ENCODE measurements around the gene UCMA. TPM values are rescaled to one million over a fixed set of nuclear protein-coding genes. Genes with fewer than 3 reads are reported as not detected.
"Not testable (repeated sequence)": the region's sequence is repeated elsewhere in the genome, so short reads cannot be mapped to it uniquely, and the experiment has no call there.

The UCMA gene
- total RNA-seq, 6 experiments from 2014 or later = not detected

DNA sequence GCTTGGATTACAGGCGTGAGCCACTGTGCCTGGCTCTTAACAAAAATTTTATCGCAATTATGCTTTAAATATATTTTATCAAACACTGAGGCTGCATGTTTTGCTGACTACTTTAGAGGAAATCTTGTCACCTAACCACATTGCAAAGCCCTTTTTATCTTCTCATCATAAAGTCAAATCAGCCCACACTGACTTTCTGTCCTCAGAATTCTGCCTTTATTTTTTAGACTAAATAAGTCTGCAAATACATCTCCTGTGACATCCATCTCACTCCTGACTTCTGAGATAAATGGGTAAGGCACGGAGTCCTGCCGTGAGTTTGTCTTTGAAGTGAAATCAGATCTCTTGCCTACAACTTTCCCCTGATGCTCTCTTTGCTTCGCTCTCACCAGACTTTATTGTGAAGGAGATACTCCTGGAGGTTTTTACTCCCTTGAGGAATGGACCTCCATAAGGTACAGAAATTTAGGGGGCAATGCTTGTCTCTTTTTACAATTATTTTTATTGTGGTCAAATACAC is 23.5 kb upstream of the UCMA start:
- no peak overlapping the region for H3K27ac Mint-ChIP-seq
- H3K9me3 Mint-ChIP-seq = no peaks in the 10 kb centered on the region
- no peaks in the 10 kb centered on the region for H3K4me1 Mint-ChIP-seq (ENCODE audit: low read depth)
- TF ChIP-seq, protein P1, sequence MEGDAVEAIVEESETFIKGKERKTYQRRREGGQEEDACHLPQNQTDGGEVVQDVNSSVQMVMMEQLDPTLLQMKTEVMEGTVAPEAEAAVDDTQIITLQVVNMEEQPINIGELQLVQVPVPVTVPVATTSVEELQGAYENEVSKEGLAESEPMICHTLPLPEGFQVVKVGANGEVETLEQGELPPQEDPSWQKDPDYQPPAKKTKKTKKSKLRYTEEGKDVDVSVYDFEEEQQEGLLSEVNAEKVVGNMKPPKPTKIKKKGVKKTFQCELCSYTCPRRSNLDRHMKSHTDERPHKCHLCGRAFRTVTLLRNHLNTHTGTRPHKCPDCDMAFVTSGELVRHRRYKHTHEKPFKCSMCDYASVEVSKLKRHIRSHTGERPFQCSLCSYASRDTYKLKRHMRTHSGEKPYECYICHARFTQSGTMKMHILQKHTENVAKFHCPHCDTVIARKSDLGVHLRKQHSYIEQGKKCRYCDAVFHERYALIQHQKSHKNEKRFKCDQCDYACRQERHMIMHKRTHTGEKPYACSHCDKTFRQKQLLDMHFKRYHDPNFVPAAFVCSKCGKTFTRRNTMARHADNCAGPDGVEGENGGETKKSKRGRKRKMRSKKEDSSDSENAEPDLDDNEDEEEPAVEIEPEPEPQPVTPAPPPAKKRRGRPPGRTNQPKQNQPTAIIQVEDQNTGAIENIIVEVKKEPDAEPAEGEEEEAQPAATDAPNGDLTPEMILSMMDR (IDR thresholded peaks at IDR 0.05) = no peak
- peaks cover 10% of the 10 kb centered on the region for H3K27me3 Mint-ChIP-seq (ENCODE audit: insufficient read depth)
- no peaks in the 10 kb centered on the region for H3K36me3 Mint-ChIP-seq (ENCODE audit: low read depth)
- H3K4me3 Mint-ChIP-seq = no peak overlapping the region
- no peak for DNase-seq

GRCh38 chr10:13256627-13257026 is 22.5 kb upstream of the UCMA start:
- Mint-ChIP-seq H3K4me3 (no peak overlapping the region), H3K27ac (no peak overlapping the region), H3K4me1 (ENCODE audit: low read depth) (no peaks in the 10 kb centered on the region), H3K36me3 (ENCODE audit: low read depth) (no peaks in the 10 kb centered on the region), H3K9me3 (no peaks in the 10 kb centered on the region), H3K27me3 (ENCODE audit: insufficient read depth) (peaks cover 10% of the 10 kb centered on the region)
- TF ChIP-seq, protein P1 (IDR thresholded peaks at IDR 0.05) = no peak
- no peak for DNase-seq

- H3K27me3 Mint-ChIP-seq (ENCODE audit: insufficient read depth) = peaks cover 10% of the 10 kb centered on the region
- no peak overlapping the region for H3K4me3 Mint-ChIP-seq
These were observed 19.6 kb upstream of the UCMA start for GRCh38 chr10:13253726-13254125.

DNA sequence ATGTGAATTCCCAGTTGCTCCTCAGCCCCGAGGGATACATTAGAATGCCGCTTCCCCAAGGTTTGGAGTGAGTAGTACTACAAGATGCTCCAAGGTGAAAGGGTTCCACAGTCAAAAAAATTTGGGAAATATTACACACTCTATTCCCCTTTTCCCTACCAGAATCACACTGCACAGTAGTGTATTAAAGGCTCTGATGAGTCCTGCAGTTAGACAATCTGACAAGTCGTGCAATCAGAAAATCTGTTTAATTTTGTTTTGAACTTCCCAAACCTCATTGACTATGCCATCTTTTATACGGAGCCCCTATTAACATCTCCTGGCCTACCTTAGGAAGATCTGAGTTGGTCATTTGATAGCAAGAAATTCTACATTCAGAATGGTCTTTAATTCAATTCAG is 13.6 kb upstream of the UCMA start:
- TF ChIP-seq, protein P1 (IDR thresholded peaks at IDR 0.05) = no peak
- Mint-ChIP-seq H3K27me3 (ENCODE audit: insufficient read depth) (peaks cover 16% of the 10 kb centered on the region), H3K27ac (no peak overlapping the region), H3K4me1 (ENCODE audit: low read depth) (no peaks in the 10 kb centered on the region), H3K36me3 (ENCODE audit: low read depth) (no peaks in the 10 kb centered on the region), H3K9me3 (no peaks in the 10 kb centered on the region), H3K4me3 (no peak overlapping the region)
- no peak for DNase-seq

More at GRCh38 chr10:13253726-13254125, 19.6 kb upstream of the UCMA start:
- DNase-seq = no peak
- Mint-ChIP-seq H3K36me3 (ENCODE audit: low read depth) (no peaks in the 10 kb centered on the region), H3K27ac (no peak overlapping the region), H3K4me1 (ENCODE audit: low read depth) (no peaks in the 10 kb centered on the region), H3K9me3 (no peaks in the 10 kb centered on the region)
- TF ChIP-seq, protein P1 (IDR thresholded peaks at IDR 0.05) = no peak

- H3K27ac Mint-ChIP-seq = no peak overlapping the region
- no peak for DNase-seq
- no peaks in the 10 kb centered on the region for H3K9me3 Mint-ChIP-seq
These were observed 13.1 kb upstream of the UCMA start for GRCh38 chr10:13247246-13247645.

GRCh38 chr10:13242260-13242659 is 8.1 kb upstream of the UCMA start:
- H3K27ac Mint-ChIP-seq; H3K4me3 Mint-ChIP-seq; DNase-seq; H3K9me3 Mint-ChIP-seq; H3K36me3 Mint-ChIP-seq (ENCODE audit: low read depth); H3K4me1 Mint-ChIP-seq (ENCODE audit: low read depth): not testable (repeated sequence)
- peaks cover 26% of the 10 kb centered on the region for H3K27me3 Mint-ChIP-seq (ENCODE audit: insufficient read depth)

More at GRCh38 chr10:13247246-13247645, 13.1 kb upstream of the UCMA start:
- H3K27me3 Mint-ChIP-seq (ENCODE audit: insufficient read depth) = peaks cover 19% of the 10 kb centered on the region
- TF ChIP-seq, protein P1 (IDR thresholded peaks at IDR 0.05) = no peak
- no peak overlapping the region for H3K4me3 Mint-ChIP-seq
- no peaks in the 10 kb centered on the region for H3K36me3 Mint-ChIP-seq (ENCODE audit: low read depth)
- H3K4me1 Mint-ChIP-seq (ENCODE audit: low read depth) = no peaks in the 10 kb centered on the region

Data from HFFc6 (cell line).